Stimulated activated memory B cell treated with anti-CD40 and anti-IgM and Interleukin-4, amounts not matched to agents 10 μg/mL and 1 μg/mL and 100 μg/mL, for 72 hours (primary cell): ENCODE results near the gene SLC25A27.
"Not testable (repeated sequence)": the region's sequence is repeated elsewhere in the genome, so short reads cannot be mapped to it uniquely, and the experiment has no call there.

Experiments used
- ATAC-seq: fragments of 150-1000 bp; cut with Tn5 transposase; 2 replicates; pipeline ENCODE4 v1.10.0; 2021
- H3K27ac Mint-ChIP-seq: one replicate; pipeline ENCODE4 v1.8.0; 2022; ENCODE audit warnings: mild to moderate bottlenecking, mixed read lengths
- H3K27me3 Mint-ChIP-seq: one replicate; pipeline ENCODE4 v1.8.0; 2022; ENCODE audit warnings: mixed read lengths
- H3K36me3 Mint-ChIP-seq: one replicate; pipeline ENCODE4 v1.8.0; 2022; ENCODE audit warnings: mixed read lengths
- H3K4me1 Mint-ChIP-seq: one replicate; pipeline ENCODE4 v1.8.0; 2022; ENCODE audit warnings: mixed read lengths
- H3K4me3 Mint-ChIP-seq: one replicate; pipeline ENCODE4 v1.8.0; 2022; ENCODE audit warnings: mild to moderate bottlenecking, moderate library complexity, mixed read lengths
- H3K9me3 Mint-ChIP-seq: one replicate; pipeline ENCODE4 v1.8.0; 2022; ENCODE audit warnings: mixed read lengths

SLC25A27 gene

DNA sequence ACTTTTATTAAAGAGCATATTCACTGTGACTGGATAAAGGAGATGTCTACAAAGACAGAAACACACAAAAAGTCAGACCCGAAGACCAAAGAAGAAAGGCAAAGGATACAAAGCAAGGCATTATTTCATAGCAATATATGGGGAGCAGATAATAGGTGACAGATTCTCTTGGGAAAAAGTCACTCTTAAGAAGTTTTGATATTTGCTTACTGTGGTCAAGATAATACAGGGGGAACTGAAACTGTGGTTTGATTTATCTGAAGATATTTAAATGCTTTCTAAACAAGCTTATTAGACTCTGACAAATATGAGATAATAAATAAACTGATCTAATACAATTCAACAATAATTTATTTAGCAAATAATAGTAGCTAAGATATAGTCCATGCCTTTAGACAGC, 14.8 kb upstream of the SLC25A27 start:
- Mint-ChIP-seq H3K4me1 (peaks cover 10% of the 10 kb centered on the region), H3K27ac (no peak overlapping the region), H3K27me3 (peaks cover 42% of the 10 kb centered on the region), H3K9me3 (no peaks in the 10 kb centered on the region), H3K36me3 (no peaks in the 10 kb centered on the region), H3K4me3 (no peak overlapping the region)
- ATAC-seq, result no peak

DNA sequence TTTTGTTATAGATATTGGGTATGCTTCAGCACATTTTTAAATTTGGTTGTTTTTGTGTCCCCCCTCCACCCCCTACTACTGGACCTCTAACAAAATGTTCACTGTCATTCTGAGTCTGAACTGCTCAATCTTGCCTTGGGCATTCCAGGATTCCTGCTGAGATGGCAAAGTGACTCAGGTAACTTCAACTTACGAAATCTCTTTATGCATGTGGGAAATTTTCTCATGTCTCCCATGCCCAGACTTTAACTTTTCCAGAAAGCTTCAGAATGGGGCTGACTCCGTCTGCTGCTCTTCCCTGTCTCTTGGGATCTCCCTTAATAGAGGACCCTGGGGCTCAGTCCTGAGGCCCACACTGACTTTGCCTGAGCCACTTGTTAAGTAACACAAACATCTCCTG, 14.1 kb upstream of the SLC25A27 start:
- Mint-ChIP-seq H3K36me3 (no peaks in the 10 kb centered on the region), H3K4me3 (no peak overlapping the region), H3K4me1 (peaks cover 10% of the 10 kb centered on the region), H3K27me3 (peaks cover 46% of the 10 kb centered on the region), H3K9me3 (no peaks in the 10 kb centered on the region), H3K27ac (no peak overlapping the region)
- no peak for ATAC-seq

- no peak for ATAC-seq
- Mint-ChIP-seq H3K4me1 (peaks cover under 1% of the 10 kb centered on the region), H3K27me3 (peaks cover 34% of the 10 kb centered on the region), H3K4me3 (no peak overlapping the region), H3K36me3 (no peaks in the 10 kb centered on the region), H3K9me3 (peaks cover 6% of the 10 kb centered on the region), H3K27ac (no peak overlapping the region)
Observed at GRCh38 chr6:46642928-46643751, 9.6 kb upstream of the SLC25A27 start.

DNA sequence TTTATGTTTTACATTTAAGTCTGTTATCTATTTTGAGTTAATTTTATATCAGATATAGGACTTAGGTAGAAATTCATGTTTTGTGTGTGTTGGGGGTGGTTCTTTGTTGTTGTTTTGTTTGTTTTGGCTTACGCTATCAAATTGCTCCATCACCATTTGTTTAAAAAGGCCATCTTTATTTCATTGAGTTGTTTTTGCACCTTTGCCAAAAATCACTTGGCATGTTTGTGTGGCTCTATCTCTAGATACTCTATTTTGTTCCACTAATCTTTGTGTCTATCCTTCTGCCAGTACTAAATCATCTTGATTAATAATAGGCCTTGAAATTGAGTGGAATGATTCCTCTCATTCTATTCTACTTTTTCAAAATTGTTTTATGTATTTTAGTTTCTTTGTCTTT, 7.5 kb upstream of the SLC25A27 start:
- Mint-ChIP-seq H3K9me3 (peaks cover 6% of the 10 kb centered on the region), H3K27me3 (peaks cover 31% of the 10 kb centered on the region), H3K4me1 (no peaks in the 10 kb centered on the region), H3K27ac (no peak overlapping the region), H3K36me3 (no peaks in the 10 kb centered on the region), H3K4me3 (no peak overlapping the region)
- no peak for ATAC-seq

- not testable (repeated sequence) for ATAC-seq, H3K27ac Mint-ChIP-seq, H3K36me3 Mint-ChIP-seq, H3K4me3 Mint-ChIP-seq, H3K9me3 Mint-ChIP-seq
- Mint-ChIP-seq H3K4me1 (peaks cover 10% of the 10 kb centered on the region), H3K27me3 (peaks cover 41% of the 10 kb centered on the region)
Observed at GRCh38 chr6:46648108-46648507, 4.7 kb upstream of the SLC25A27 start.

GRCh38 chr6:46648869-46649492, 3.8 kb upstream of the SLC25A27 start:
- peaks cover 6% of the 10 kb centered on the region for H3K9me3 Mint-ChIP-seq
- no peaks in the 10 kb centered on the region for H3K36me3 Mint-ChIP-seq
- peaks cover 16% of the 10 kb centered on the region for H3K4me1 Mint-ChIP-seq
- H3K27ac Mint-ChIP-seq, result no peak overlapping the region
- ATAC-seq, result no peak
- H3K27me3 Mint-ChIP-seq, result peaks cover 47% of the 10 kb centered on the region
- H3K4me3 Mint-ChIP-seq, result no peak overlapping the region

DNA sequence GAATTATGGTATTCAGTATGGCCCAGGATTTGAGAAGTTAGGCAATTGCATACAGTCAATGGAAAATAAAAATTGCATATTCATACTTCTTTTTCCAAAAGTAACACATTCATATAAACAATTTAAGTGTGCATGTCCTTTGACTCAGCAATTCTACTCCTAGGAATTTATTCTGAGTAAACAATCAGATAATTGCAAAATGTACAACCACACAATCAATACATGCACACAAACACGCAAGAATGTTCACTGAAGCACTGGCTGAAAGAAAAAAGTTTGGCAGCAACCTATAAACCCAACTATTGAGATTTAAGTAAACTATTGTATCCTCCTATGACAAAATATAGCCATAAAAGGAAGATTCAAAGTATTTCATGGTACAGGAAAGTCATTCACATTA, 1.8 kb upstream of the SLC25A27 start:
- Mint-ChIP-seq H3K27me3 (peaks cover 64% of the 10 kb centered on the region), H3K9me3 (no peaks in the 10 kb centered on the region), H3K27ac (no peak overlapping the region), H3K4me1 (peaks cover 16% of the 10 kb centered on the region), H3K4me3 (no peak overlapping the region), H3K36me3 (no peaks in the 10 kb centered on the region)
- ATAC-seq, result no peak

GRCh38 chr6:46651816-46652215, 959 bp upstream of the SLC25A27 start:
- H3K27me3 Mint-ChIP-seq, result peaks cover 65% of the 10 kb centered on the region
- no peak overlapping the region for H3K4me3 Mint-ChIP-seq
- H3K27ac Mint-ChIP-seq, result no peak overlapping the region
- no peaks in the 10 kb centered on the region for H3K9me3 Mint-ChIP-seq
- no peaks in the 10 kb centered on the region for H3K36me3 Mint-ChIP-seq
- H3K4me1 Mint-ChIP-seq, result peaks cover 16% of the 10 kb centered on the region
- no peak for ATAC-seq

- Mint-ChIP-seq H3K36me3 (no peaks in the 10 kb centered on the region), H3K4me1 (peaks cover 16% of the 10 kb centered on the region), H3K27ac (no peak overlapping the region), H3K9me3 (no peaks in the 10 kb centered on the region), H3K4me3 (peak overlapping the region; percentile 87), H3K27me3 (peaks cover 65% of the 10 kb centered on the region)
- no peak for ATAC-seq
Observed at GRCh38 chr6:46652232-46652602, 558 bp upstream of the SLC25A27 start.

GRCh38 chr6:46653439-46654195, 842 bp downstream of the SLC25A27 start:
- H3K36me3 Mint-ChIP-seq, result no peaks in the 10 kb centered on the region
- no peaks in the 10 kb centered on the region for H3K9me3 Mint-ChIP-seq
- H3K27me3 Mint-ChIP-seq, result peaks cover 57% of the 10 kb centered on the region
- no peak overlapping the region for H3K27ac Mint-ChIP-seq
- H3K4me3 Mint-ChIP-seq, result peak overlapping the region; percentile 87
- H3K4me1 Mint-ChIP-seq, result peaks cover 16% of the 10 kb centered on the region
- ATAC-seq, result no peak

DNA sequence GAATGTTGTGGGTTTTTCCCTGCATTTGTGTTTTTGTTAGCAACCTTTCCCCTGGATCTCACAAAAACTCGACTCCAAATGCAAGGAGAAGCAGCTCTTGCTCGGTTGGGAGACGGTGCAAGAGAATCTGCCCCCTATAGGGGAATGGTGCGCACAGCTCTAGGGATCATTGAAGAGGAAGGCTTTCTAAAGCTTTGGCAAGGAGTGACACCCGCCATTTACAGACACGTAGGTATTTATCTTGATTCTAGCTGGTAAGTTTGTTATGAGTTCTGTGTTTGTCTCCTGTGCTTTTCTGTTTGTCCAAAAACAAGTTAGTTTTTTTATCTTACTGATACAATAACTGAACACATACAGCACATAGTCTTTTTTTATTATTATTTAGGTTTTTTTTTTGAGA, 3.0 kb downstream of the SLC25A27 start:
- no peak for ATAC-seq
- no peaks in the 10 kb centered on the region for H3K9me3 Mint-ChIP-seq
- no peak overlapping the region for H3K27ac Mint-ChIP-seq
- H3K27me3 Mint-ChIP-seq, result peaks cover 40% of the 10 kb centered on the region
- H3K4me3 Mint-ChIP-seq, result no peak overlapping the region
- no peaks in the 10 kb centered on the region for H3K36me3 Mint-ChIP-seq
- H3K4me1 Mint-ChIP-seq, result peaks cover 16% of the 10 kb centered on the region

- no peak for ATAC-seq
- Mint-ChIP-seq H3K36me3 (no peaks in the 10 kb centered on the region), H3K9me3 (no peaks in the 10 kb centered on the region), H3K27ac (no peak overlapping the region), H3K27me3 (peaks cover 31% of the 10 kb centered on the region), H3K4me1 (peaks cover 9% of the 10 kb centered on the region), H3K4me3 (no peak overlapping the region)
Observed at GRCh38 chr6:46657642-46658041, 4.9 kb downstream of the SLC25A27 start.

GRCh38 chr6:46661483-46661882, 8.7 kb downstream of the SLC25A27 start:
- Mint-ChIP-seq H3K36me3 (no peaks in the 10 kb centered on the region), H3K27ac (no peak overlapping the region), H3K4me3 (no peak overlapping the region), H3K9me3 (no peaks in the 10 kb centered on the region), H3K27me3 (no peaks in the 10 kb centered on the region), H3K4me1 (no peaks in the 10 kb centered on the region)
- no peak for ATAC-seq

DNA sequence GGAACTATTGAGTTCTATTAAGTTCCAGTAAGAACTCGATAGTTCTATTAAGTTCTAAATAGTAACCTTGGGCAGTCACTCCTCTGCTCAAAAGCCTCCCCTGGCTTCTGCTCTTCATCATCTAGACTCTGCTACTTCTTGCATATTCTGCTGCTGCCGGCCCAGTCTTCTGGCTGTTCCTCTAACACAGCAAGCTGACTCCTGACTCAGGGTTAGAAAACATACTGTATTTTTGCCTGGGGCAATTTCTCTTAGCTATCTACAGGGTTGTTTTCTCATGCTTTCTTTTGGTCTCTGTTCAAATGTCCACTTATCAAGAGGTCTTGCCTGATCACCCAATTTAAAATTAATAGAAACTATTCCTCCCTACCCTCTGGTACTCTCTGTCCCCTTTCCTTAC, 14.6 kb downstream of the SLC25A27 start:
- no peak overlapping the region for H3K4me3 Mint-ChIP-seq
- H3K4me1 Mint-ChIP-seq, result no peaks in the 10 kb centered on the region
- ATAC-seq, result no peak
- H3K27me3 Mint-ChIP-seq, result no peaks in the 10 kb centered on the region
- H3K36me3 Mint-ChIP-seq, result no peaks in the 10 kb centered on the region
- H3K27ac Mint-ChIP-seq, result no peak overlapping the region
- no peaks in the 10 kb centered on the region for H3K9me3 Mint-ChIP-seq

DNA sequence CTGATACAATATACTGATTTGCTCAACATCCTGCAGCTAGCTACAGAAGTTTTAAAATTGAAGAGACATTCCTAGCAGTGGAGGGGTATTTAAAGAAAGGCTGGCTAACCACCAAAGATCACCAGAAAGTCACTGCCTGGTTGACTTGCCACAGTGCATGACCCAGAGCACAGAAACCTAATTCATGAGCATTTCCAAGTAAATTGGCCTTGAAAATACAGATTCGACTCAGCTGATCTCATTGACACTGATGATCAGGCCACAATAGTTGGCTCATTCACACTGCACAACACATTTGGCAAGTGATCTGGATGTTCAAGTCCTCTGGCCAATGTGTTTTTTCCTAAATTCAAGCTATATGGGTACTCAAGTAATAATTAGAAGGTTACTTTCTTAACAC, 21.6 kb downstream of the SLC25A27 start:
- no peaks in the 10 kb centered on the region for H3K9me3 Mint-ChIP-seq
- no peaks in the 10 kb centered on the region for H3K36me3 Mint-ChIP-seq
- ATAC-seq, result no peak
- no peak overlapping the region for H3K4me3 Mint-ChIP-seq
- no peak overlapping the region for H3K27ac Mint-ChIP-seq
- H3K27me3 Mint-ChIP-seq, result no peaks in the 10 kb centered on the region
- no peaks in the 10 kb centered on the region for H3K4me1 Mint-ChIP-seq
